Fibroblast of lung (primary cell): ENCODE measurements around the gene CA4. TPM values are rescaled to one million over a fixed set of nuclear protein-coding genes. Genes with fewer than 3 reads are reported as not detected.

Source experiments
- DNase-seq, 2 donors: peaks; one replicate each; pipeline versions ENCODE4 v3.0.0 to v3.0.0-alpha.2; 2010; ENCODE audit warnings: low read depth in 2 of 2
- H2AFZ ChIP-seq: 2 replicates; pipeline ENCODE4 v1.5.1; 2012; ENCODE audit warnings: low read length, control low read depth, inconsistent platforms
- H3K27ac ChIP-seq: 2 replicates; pipeline ENCODE4 v1.5.1; 2011; ENCODE audit warnings: low read length, control low read depth; ENCODE audit not compliant: insufficient read depth
- H3K27me3 ChIP-seq: 2 replicates; pipeline ENCODE4 v1.5.1; 2011; ENCODE audit warnings: mild to moderate bottlenecking, low read length; ENCODE audit not compliant: control insufficient read depth, insufficient read depth
- H3K36me3 ChIP-seq: 2 replicates; pipeline ENCODE4 v1.5.1; 2011; ENCODE audit warnings: low read length; ENCODE audit not compliant: control insufficient read depth, insufficient read depth
- H3K4me1 ChIP-seq: 2 replicates; pipeline ENCODE4 v1.5.1; 2011; ENCODE audit warnings: low read length; ENCODE audit not compliant: control insufficient read depth, insufficient read depth; ENCODE audit errors: extremely low read depth
- H3K4me2 ChIP-seq: 2 replicates; pipeline ENCODE4 v1.5.1; 2011; ENCODE audit warnings: low read length, control low read depth; ENCODE audit not compliant: insufficient read depth; ENCODE audit errors: extremely low read depth
- H3K4me3 ChIP-seq, 4 experiments: fragments of 200-600 bp in 1 of 4; sonication (generic) in 1 of 4; replicated peaks in 1 of 4; 2 replicates each; pipeline ENCODE4 v1.5.1; 2011 to 2016; ENCODE audit warnings: low read length in 4 of 4, low read depth in 3 of 4, mild to moderate bottlenecking in 3 of 4, control low read depth in 2 of 4, inconsistent platforms in 1 of 4, mixed read lengths in 1 of 4; ENCODE audit not compliant: insufficient read depth in 1 of 4; ENCODE audit errors: control extremely low read depth in 1 of 4
- H3K79me2 ChIP-seq: 2 replicates; pipeline ENCODE4 v1.5.1; 2012; ENCODE audit warnings: mild to moderate bottlenecking, low read length, inconsistent platforms; ENCODE audit not compliant: control insufficient read depth, insufficient read depth
- H3K9ac ChIP-seq: 2 replicates; pipeline ENCODE4 v1.5.1; 2011; ENCODE audit warnings: mild to moderate bottlenecking, low read length, control low read depth; ENCODE audit not compliant: insufficient read depth
- H3K9me3 ChIP-seq: 2 replicates; pipeline ENCODE4 v1.5.1; 2012; ENCODE audit warnings: low read depth, low read length; ENCODE audit not compliant: control insufficient read depth, insufficient read depth
- H4K20me1 ChIP-seq: 2 replicates; pipeline ENCODE4 v1.5.1; 2011; ENCODE audit warnings: low read length; ENCODE audit not compliant: control insufficient read depth, insufficient read depth; ENCODE audit errors: extremely low read depth
- CTCF ChIP-seq, 2 donors: IDR thresholded peaks in 1 of 2; conservative IDR thresholded peaks in 1 of 2; 1 replicate in 1 of 2; 2 replicates in 1 of 2; pipeline ENCODE4 v1.5.1; 2011 to 2012; ENCODE audit warnings: low read length in 2 of 2, control low read depth in 1 of 2, inconsistent platforms in 1 of 2, low read depth in 1 of 2, mild to moderate bottlenecking in 1 of 2
- EZH2 ChIP-seq: IDR thresholded peaks from 2 replicates; pipeline ENCODE4 v1.5.1; 2012; ENCODE audit warnings: low read length, control low read depth, mild to moderate bottlenecking; ENCODE audit errors: missing control alignments
- polyA plus RNA-seq, 2 donors: library from polyadenylated mRNA; depleted of rRNA in 1 of 2; stranded (reverse) in 1 of 2; unstranded in 1 of 2; fragments of >200 nt; gene quantifications; 2 replicates each; pipeline ENCODE4 v1.2.1, GENCODE V29; 2011 to 2012; ENCODE audit warnings: missing spikeins in 1 of 2
- total RNA-seq: library from RNA; depleted of rRNA; stranded (reverse); fragments of >200 nt; gene quantifications from 2 replicates; pipeline ENCODE4 v1.2.1, GENCODE V29; 2014

Gene CA4
- total and polyA plus RNA-seq, 2 donors (not counting 1 experiment from before 2014, with no cell fraction given) = not detected

- H3K4me2 ChIP-seq = no peak overlapping the region
- no peak overlapping the region for H2AFZ ChIP-seq
- DNase-seq = no peak
- H3K27ac ChIP-seq = no peak overlapping the region
- H3K4me3 ChIP-seq = no peak overlapping the region
- H3K9ac ChIP-seq = no peak overlapping the region
- peaks cover 5% of the 10 kb centered on the region for H3K4me1 ChIP-seq
- H3K79me2 ChIP-seq = no peaks in the 10 kb centered on the region
- no peaks in the 10 kb centered on the region for H4K20me1 ChIP-seq
- no peaks in the 10 kb centered on the region for H3K9me3 ChIP-seq
- H3K27me3 ChIP-seq = no peaks in the 10 kb centered on the region
- H3K36me3 ChIP-seq = no peaks in the 10 kb centered on the region
- TF ChIP-seq EZH2 (no peak), CTCF (conservative IDR thresholded peaks at IDR 0.05 in 1 of 2, IDR thresholded peaks at IDR 0.05 in 1 of 2; ENCODE audit: low read depth in 1 of 2, low read length in 2 of 2) (no peak)
Measured at GRCh38 chr17:60165223-60165622, 15.4 kb downstream of the CA4 start.

GRCh38 chr17:60165971-60166370 lies 16.2 kb downstream of the CA4 start:
- no peak overlapping the region for H3K4me3 ChIP-seq
- DNase-seq = no peak

GRCh38 chr17:60167065-60167741 lies 17.4 kb downstream of the CA4 start:
- Histone ChIP-seq H3K4me3 (no peak overlapping the region), H3K4me1 (peaks cover 8% of the 10 kb centered on the region), H3K9ac (no peak overlapping the region), H2AFZ (no peak overlapping the region), H3K9me3 (no peaks in the 10 kb centered on the region), H3K27me3 (no peaks in the 10 kb centered on the region), H3K79me2 (no peaks in the 10 kb centered on the region), H3K27ac (no peak overlapping the region), H4K20me1 (no peaks in the 10 kb centered on the region), H3K4me2 (no peak overlapping the region), H3K36me3 (no peaks in the 10 kb centered on the region)
- DNase-seq = no peak
- TF ChIP-seq EZH2 (no peak), CTCF (conservative IDR thresholded peaks at IDR 0.05 in 1 of 2, IDR thresholded peaks at IDR 0.05 in 1 of 2; ENCODE audit: low read depth in 1 of 2, low read length in 2 of 2) (no peak)

More at GRCh38 chr17:60165971-60166370, 16.2 kb downstream of the CA4 start:
- H3K79me2 ChIP-seq = no peaks in the 10 kb centered on the region
- no peaks in the 10 kb centered on the region for H3K36me3 ChIP-seq
- H3K27me3 ChIP-seq = no peaks in the 10 kb centered on the region
- H3K4me2 ChIP-seq = no peak overlapping the region
- TF ChIP-seq EZH2 (no peak), CTCF (conservative IDR thresholded peaks at IDR 0.05 in 1 of 2, IDR thresholded peaks at IDR 0.05 in 1 of 2; ENCODE audit: low read depth in 1 of 2, low read length in 2 of 2) (no peak)
- H3K4me1 ChIP-seq = peaks cover 5% of the 10 kb centered on the region
- H2AFZ ChIP-seq = no peak overlapping the region
- H3K27ac ChIP-seq = no peak overlapping the region
- H3K9ac ChIP-seq = no peak overlapping the region
- no peaks in the 10 kb centered on the region for H4K20me1 ChIP-seq
- no peaks in the 10 kb centered on the region for H3K9me3 ChIP-seq
